ENCODE results near the gene ARAP3.

DNA sequence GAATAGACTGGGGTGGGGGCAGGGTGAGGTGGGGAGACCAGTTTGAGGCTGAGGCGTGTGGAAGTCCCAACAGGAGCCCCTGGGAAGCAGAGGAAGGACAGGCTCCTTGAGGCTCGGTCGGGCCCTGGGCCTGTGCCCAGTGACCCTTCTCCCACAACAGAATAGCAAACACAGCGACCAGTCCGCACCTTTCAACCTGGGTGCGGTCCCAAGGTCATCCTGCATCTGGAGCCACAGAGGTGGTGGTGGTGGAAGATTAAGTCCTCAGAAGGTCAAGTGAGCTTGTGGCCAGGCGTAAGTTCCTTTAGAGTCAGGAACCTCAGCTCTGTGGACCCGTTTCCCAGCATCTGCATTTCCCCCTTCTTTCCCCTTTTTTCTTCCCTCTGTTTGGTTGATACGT is 26.0 kb upstream of the ARAP3 start:
- no peak for TF ChIP-seq TAF1 (IDR thresholded peaks at IDR 0.05; ENCODE audit: low read depth)
- TF ChIP-seq, protein P1, sequence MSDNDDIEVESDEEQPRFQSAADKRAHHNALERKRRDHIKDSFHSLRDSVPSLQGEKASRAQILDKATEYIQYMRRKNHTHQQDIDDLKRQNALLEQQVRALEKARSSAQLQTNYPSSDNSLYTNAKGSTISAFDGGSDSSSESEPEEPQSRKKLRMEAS (IDR thresholded peaks at IDR 0.05): no peak
- no peak for TF ChIP-seq NFIC (IDR thresholded peaks at IDR 0.05)
- TF ChIP-seq EP300 (IDR thresholded peaks at IDR 0.05; ENCODE audit: borderline replicate concordance): no peak
- no peak for TF ChIP-seq FOXM1 (IDR thresholded peaks at IDR 0.05; ENCODE audit: borderline replicate concordance, low read depth)
- TF ChIP-seq TCF12 (IDR thresholded peaks at IDR 0.05; ENCODE audit: low read depth): no peak
- no peak for TF ChIP-seq EGR1 (IDR thresholded peaks at IDR 0.05)
- no peak for TF ChIP-seq CREB1 (IDR thresholded peaks at IDR 0.05; ENCODE audit: low read depth)
